GM13977 (cell line): ENCODE measurements around the gene SEC14L3.
"Not testable (repeated sequence)": the region's sequence is repeated elsewhere in the genome, so short reads cannot be mapped to it uniquely, and the experiment has no call there.

Source experiments
- DNase-seq: peaks from one replicate; pipeline ENCODE4 v3.0.0; 2012; ENCODE audit warnings: low spot score
- in situ Hi-C: fragments of 300-500 bp; cut with MboI; formaldehyde crosslinking; loops from one replicate; pipeline ENCODE4 v1.12.0; 2022; ENCODE audit warnings: low sequenced_read_pairs, low pct_unique_long_range_greater_than_20kb, mixed read lengths, inconsistent platforms; ENCODE audit not compliant: unreplicated experiment
- TF ChIP-seq, protein P1 (sequence below): IDR thresholded peaks from 2 replicates; pipeline ENCODE4 v1.5.1; 2012; ENCODE audit warnings: mild to moderate bottlenecking, control low read depth; ENCODE audit not compliant: insufficient read depth; ENCODE audit errors: extremely low read depth, missing control alignments

The SEC14L3 gene

GRCh38 chr22:30460147-30460546 lies 11.7 kb downstream of the SEC14L3 start:
- TF ChIP-seq, protein P1, sequence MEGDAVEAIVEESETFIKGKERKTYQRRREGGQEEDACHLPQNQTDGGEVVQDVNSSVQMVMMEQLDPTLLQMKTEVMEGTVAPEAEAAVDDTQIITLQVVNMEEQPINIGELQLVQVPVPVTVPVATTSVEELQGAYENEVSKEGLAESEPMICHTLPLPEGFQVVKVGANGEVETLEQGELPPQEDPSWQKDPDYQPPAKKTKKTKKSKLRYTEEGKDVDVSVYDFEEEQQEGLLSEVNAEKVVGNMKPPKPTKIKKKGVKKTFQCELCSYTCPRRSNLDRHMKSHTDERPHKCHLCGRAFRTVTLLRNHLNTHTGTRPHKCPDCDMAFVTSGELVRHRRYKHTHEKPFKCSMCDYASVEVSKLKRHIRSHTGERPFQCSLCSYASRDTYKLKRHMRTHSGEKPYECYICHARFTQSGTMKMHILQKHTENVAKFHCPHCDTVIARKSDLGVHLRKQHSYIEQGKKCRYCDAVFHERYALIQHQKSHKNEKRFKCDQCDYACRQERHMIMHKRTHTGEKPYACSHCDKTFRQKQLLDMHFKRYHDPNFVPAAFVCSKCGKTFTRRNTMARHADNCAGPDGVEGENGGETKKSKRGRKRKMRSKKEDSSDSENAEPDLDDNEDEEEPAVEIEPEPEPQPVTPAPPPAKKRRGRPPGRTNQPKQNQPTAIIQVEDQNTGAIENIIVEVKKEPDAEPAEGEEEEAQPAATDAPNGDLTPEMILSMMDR = no peak
- DNase-seq = no peak

DNA sequence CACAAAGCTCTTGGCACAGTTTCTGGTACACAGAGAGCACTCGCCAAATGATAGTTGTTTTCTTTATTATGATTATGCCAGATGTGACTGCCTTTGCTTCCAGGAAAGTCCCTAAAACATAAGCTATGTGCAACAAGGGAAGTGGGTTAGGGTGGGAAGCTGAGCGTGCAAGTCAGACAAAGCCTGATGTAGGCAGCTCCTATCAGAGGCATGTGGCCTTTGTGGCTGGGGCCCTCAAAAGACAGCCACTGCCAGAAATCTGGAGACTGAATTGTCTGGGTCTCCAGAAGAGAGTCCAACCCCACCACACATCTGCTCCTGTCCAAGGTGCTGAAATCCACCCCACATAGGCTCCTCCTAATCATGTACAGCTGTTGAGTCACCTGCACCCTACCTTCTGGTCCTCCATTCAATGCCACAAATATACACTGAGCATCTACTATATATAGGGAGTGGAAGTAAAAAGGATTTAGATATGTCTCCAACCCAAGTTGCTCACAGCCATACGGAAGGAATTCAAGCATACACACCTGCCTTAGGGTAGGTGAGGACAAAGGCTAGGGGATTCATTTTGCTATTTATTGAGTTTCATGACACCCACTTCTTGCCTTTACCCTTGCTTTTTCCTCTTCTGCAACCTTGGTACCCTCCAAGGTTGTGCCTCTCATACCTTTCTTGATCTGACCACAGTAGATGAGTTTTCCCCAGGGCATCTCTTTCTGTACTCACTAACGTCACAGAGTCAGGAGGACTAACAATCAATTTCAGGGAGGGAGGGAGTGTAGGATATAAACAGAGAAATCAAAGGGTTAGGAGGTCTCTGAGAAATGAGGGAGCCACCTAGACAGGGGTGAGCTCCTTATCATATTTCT lies 12.4 kb downstream of the SEC14L3 start:
- TF ChIP-seq, protein P1 = no peak
- DNase-seq = peak; percentile 43
- in situ Hi-C loops = no loop called here

More at GRCh38 chr22:30460147-30460546, 11.7 kb downstream of the SEC14L3 start:
- in situ Hi-C loops = no loop called here

DNA sequence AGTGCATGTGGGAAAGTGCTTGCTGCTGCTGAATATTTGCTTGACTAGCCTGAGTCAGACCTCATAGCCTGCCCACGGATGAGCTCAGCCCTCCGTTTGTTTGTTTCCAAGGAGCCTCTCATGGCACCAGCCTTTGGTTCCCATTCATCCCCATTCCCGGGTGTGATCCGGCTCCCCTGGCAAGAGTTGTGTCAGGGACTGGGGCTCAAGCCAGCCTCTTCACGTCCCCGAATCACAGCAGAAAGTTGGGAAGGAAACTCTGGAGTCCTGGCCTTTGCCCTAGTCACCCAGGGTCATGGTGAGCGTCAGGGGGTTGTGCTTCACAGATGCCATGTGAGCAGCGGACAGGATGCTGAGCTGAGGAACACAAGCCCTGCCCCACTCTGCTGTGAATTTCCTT lies 13.8 kb downstream of the SEC14L3 start:
- DNase-seq = no peak

DNA sequence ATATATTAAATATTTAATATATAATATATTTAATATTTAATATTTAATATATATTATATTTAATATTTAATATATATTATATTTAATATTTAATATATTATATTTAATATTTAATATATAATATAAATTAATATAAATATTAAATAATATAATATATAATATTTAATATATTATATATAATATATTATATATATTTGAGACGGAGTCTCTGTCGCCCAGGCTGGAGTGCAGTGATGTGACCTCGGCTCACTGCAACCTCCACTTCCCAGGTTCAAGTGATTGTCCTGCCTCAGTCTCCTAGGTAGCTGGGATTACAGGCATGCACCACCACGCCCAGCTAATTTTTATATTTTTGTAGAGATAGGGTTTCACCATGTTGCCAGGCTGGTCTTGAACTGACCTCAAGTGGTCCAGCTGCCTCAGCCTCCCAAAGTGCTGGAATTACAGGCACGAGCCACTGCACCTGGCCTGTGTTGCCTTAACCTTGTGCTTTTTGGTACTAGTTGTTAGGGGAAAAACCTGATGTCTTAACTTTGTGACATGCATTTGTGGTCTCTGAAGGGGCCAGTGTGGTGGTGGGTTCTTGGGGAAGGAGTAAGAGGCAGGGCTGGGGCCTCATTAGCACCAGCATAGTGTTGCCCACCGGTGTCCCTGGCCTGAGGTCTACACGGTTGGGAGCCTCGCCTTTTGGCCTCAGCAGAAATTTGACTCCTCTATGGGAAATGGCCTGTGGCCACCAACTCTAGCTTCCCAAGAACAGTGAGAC lies 16.6 kb downstream of the SEC14L3 start:
- TF ChIP-seq, protein P1 = no peak

More for the DNA sequence above, 13.8 kb downstream of the SEC14L3 start:
- TF ChIP-seq, protein P1 = no peak
- in situ Hi-C loops = no loop called here

DNA sequence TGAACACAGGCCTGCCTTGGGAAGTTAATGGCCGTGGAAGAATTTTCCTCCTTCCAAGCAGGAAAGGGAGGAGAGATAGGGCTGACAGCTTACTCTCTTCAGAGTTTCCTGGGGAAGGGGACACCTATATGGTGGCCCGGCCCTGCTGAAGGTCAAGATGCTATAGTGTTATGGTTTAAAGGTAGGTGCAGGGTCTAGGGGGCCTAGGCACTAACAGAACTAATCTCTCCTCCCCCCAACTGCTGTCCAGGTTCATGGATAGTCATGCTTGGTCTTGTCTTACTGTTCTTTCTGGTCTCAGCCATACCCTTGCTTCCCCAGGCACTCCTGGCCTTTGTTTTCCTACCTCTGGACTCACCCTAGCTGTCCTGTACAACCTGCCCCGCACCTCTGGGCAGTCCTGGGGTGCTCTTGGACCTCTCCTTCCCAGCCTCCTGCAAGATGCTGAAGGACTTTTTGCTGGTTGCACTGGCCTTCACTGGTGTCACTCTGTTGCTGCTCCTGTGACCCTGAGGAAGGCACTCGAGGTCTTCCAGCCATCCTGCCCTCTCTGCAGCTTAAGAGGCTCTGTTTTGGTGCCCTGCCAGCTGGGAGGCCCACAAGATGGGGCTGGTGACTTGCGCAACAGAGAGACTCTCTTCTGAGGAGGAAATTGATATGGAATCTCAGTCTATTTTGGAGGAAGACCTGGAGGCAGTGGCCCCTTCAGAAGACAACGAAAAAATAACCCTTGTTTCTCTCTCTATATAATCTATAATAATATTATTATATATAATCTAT lies 17.9 kb downstream of the SEC14L3 start:
- TF ChIP-seq, protein P1 = no peak
- in situ Hi-C loops = no loop called here
- DNase-seq = no peak

More for the DNA sequence above, 16.6 kb downstream of the SEC14L3 start:
- in situ Hi-C loops = no loop called here
- no peak for DNase-seq

GRCh38 chr22:30452861-30453260 lies 19.0 kb downstream of the SEC14L3 start:
- in situ Hi-C loops = no loop called here
- DNase-seq = no peak

GRCh38 chr22:30451488-30451887 lies 20.3 kb downstream of the SEC14L3 start:
- DNase-seq, in situ Hi-C loops: not testable (repeated sequence)

More at GRCh38 chr22:30452861-30453260, 19.0 kb downstream of the SEC14L3 start:
- TF ChIP-seq, protein P1 = no peak
